EH (cell line): ENCODE data around the gene LRRN2.

ENCODE experiments used
- DNase-seq: peaks from one replicate; pipeline ENCODE4 v3.0.0-alpha.2; 2015; ENCODE audit warnings: low read depth

Gene LRRN2

GRCh38 chr1:204712708-204713430, 27.3 kb upstream of the LRRN2 start:
- DNase-seq: no peak

DNA sequence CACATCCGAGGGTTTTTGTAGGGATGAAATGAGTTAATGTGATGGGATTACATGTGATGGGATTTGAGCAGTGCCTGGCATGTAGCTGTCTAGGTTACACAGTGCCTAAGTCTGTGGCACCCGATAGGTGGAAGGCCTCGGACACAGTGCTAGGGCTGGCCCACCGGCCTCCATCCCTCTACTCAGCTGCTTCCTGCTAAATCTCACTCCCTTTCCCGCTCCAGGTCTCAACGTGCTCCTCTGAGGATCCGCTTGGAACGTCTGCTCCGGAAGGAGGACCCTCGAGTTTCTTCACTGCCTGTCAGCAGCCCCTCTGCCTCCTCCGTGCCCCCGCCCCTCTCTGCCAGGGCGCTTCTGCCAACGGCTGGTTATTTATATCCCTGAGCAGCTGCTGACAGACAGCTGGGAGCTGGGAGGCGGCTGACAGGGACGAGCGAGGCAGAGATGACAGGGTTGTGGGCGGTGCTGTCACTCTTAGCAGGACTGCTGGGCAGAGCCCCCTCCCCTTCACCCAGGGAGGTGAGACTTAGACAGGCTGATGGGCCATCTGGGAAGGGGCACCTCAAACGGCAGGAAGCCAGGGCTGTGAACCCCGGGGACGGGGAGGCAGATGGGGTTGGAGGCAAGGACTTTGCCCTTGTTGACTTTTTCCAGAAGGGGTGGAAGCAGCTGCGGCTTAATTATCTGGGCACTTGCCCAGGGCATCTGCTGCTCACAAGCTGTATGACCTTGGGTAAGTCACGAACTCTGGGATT, 26.6 kb upstream of the LRRN2 start:
- DNase-seq: no peak

GRCh38 chr1:204711103-204711946, 25.8 kb upstream of the LRRN2 start:
- DNase-seq: no peak

GRCh38 chr1:204709960-204710912, 24.7 kb upstream of the LRRN2 start:
- DNase-seq: no peak

DNA sequence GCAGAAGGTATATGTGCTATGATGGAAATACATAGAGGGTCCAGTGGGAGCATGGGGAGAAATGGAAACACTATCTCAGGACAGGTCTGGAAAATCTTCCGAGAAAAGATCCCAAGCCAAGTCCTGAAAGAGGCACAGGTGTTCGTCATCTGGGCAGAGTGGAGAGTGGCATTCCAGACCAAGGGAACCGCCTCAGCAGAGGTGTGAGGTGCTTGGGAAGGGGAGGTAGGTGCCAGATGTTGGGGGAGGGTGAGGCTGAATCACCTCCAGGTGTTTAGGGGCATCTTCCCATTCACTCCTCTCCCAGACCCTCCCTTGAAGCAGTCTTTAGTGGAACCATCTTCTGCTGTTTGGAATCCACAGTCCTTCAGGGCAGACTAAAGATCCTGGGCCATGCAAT, 23.5 kb upstream of the LRRN2 start:
- no peak for DNase-seq

DNA sequence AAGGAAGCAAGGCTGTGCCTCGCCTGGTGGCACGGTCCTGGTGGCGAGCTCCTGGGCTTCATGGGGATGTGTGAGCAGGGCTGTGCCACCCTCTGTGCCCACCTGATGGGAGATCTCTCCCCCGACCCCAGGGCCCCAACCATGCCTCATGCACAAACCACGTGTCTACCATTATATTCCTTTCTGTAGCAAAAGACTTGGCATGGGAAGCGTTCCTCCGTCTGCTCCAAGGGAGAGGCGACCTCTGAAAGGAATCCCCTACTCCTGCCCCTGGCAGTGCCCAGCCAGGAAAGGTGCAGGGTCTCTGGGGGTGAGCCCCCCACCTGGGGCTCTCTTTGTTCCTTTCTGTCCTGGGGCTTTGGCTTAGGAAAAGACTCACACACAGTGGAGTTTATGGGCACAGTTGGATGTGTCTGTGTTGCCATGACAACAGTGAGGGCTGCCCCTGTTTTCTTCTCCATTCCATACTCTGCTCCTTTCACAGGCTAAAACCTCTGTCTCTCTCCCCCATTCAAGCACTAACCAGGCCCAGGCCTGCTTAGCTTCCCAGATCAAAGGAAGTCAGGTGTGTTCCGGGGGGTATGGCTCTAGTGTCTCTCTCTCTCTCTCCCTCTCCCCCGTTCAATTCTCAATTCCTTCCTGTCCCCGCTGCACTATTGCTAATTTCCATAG, 21.4 kb upstream of the LRRN2 start:
- no peak for DNase-seq

DNA sequence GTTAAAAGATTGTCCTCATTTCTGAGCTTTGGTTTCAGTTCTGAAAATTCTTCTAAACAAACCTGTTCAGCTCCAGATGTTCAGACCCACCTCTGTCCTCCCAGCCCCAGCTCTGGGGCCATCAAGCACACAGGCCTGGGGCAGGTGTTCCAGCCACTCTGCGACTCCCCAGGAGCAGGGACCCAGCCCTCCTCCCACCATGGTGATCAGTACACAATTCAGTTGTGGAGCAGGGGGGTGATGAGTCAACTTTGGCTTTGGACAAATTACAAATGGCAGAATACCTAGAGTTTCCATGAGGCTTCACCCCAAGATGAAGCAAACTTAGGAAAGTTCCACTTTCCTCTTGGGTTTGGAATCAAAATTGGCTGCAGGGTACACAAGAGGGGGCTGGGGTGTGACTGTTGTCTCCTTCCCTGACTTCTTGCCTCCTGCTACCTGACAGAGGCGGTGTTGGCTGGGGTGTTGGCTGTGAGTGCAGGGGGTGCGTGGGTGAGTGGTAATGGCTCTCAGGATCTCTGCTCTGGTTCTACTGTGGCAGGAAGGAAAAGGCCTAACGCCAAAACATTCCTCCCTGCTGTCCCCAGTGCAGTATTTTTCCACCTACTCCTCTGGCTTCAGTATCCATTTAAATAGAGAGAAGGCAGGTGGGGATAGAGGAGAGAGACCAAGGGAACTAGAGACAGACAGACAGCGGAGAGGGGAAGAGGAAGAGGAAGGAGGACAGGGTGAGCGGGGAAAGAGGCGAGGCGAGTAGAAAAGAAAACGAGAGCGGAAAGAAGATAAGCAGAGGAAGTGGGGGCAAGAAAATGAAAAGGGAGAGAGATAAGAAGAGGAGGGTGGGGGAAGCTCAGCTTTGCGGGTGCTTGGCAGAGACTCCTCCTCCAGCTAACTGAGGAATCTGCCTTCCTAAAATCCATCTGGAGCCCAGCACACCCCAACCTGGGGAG, 20.6 kb upstream of the LRRN2 start:
- no peak for DNase-seq

DNA sequence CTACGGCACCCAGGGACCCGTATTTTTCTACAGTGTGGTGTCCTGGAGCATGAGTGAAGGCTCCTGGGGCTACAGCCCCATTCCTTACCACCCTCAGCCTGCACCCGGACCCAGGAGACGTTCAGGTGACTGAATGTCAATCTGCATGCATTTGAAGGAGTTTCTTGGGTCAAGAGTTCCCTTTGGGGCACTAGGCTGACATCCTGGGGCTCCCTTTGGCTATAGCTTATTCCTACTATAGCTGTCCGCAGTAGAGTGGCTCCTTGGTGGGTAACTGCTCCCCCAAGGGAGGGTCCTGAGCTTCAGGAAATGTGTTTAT, 19.9 kb upstream of the LRRN2 start:
- no peak for DNase-seq

DNA sequence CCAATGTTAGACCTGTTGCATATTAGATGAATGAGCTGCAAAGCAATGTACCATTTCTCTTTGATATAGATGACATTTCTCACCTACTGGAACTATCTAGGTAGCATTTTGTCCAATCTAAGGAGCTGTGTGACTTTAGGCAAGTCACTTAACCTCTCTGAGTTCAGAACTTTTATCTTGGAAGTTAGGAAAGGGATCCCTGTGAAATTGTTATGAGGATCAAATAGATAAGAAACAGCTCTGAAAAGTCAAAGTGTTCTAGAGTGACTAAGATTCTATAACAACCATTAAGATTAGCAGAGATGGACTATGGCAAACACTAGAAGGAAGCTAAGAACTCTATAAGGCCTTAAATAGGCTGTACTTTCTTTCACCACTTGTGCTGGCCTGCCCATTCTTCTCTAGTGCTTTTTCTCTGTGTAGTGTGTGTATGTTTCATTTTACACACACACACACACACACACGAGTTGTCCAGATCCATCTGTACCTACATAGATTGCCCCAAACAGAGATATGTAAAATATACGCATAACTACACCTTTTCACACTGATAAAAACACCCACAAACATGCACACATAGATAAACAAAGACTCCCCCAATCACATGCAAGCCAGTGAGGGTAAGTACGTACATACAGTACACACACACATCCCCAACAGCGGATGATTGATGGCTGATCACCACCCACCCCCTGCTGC, 19.4 kb upstream of the LRRN2 start:
- DNase-seq: no peak

DNA sequence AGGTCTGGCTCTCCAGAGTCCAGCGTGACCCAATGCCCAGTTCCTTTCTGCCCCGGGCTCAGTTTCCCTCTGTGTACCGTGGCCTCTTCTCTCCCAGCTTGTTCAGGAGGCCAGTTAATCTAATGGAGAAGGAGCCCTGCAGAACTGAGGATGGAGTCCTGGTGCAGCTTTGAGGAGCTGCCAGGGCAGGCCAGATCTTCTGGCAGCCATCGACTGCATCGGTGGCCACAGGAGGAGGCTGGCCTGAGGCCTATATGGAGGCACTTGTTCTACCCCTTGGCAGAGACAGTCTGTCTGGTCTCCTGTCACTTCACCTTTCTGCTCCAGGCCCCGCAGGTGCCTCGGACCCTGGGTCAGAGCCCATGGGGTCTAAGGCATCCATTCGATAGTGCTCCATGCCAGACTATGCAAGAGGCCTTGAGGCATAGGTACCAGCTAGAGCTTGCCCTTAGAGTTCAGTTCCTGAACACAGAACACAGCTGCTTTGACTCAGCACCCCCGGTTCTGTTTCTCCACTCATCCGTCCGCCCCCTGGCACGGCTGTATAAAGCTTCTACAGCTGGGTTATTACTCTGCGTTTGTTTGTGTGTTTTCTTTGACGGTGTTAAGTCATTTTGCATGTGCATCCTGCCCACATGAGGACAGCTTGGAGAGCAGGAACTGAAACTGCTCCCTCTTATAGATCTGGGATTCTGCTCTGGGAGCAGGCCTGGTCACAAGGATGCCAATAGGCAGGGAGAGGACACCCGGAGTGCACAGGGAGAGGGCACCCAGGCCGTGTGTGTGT, 18.5 kb upstream of the LRRN2 start:
- DNase-seq: no peak

- no peak for DNase-seq
Measured at GRCh38 chr1:204703268-204703664, 17.7 kb upstream of the LRRN2 start.

DNA sequence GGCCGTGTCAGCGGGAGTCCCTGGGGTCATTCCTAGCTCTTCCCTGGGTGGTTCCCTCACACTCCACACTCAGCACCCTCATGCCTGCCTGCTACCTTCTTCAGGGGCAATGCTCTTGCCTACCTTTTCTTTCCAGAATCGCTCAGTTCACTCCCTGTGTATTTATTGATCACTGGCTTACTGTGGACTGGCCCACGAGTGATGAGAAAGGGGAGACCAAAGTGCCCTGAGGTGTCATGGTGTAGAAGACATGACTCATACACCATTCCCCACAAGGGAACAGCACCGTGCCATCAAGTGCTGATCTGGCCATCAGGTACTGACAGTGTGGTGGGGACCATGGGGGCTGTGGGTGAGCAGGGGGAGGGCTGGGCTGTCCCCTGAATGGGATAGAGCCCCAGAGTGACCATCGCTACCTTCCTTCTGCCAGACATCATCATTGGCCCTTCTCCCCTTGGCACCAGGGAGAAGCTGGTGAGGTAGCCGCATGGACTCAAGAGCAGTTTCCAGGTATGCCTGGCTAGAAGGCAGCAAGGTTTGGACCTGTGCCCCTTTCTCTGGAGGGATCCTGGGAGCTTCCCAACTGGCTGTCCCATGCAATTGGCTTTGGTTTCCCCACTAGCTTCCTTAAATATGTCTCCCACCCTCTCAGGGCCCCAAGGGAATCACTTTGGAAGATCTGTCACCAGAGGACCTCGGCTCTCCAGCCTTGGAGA, 17.2 kb upstream of the LRRN2 start:
- DNase-seq: no peak

GRCh38 chr1:204701229-204701628, 15.7 kb upstream of the LRRN2 start:
- DNase-seq: no peak

- no peak for DNase-seq
Measured at GRCh38 chr1:204697893-204698292, 12.4 kb upstream of the LRRN2 start.

- DNase-seq: no peak
Measured at GRCh38 chr1:204696606-204697005, 11.1 kb upstream of the LRRN2 start.

DNA sequence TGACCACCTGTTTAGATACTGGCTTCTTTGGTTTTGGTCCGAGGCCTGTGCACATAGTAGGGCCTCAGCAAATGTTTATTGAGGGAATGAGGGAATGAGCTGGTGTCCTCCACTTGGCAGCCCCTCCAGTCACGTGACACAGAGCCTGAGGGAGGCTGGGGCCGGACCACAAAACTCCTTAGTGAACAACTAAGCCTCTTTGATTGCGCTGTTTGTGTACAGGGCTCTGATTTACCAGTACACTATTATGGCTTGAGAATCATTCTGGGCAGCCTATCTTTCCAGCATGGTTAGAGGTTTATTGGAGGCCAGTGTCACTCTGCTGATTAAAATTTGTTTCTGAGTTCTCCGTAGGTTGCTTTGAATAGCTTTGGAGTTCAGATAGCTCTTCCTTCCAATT, 10.2 kb upstream of the LRRN2 start:
- DNase-seq: no peak

DNA sequence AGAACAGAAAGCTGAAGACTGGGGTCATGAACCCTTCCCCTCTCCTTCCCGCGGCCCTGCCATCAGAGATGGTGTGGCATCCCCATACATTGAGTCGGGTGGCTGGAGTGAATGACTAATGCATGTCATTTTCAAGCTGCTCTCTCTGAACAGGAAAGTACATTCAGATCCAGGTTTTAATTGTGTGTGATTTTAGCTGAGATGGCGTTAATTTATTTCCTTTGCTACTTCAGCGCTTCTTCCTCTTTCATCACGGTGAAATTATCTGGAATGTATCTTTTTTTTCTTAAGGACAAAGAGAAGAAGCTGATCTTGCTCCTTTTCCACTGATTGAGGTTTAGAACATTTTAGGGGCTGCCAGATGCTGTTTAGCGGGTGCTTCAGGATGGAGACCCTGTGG, 8.6 kb upstream of the LRRN2 start:
- DNase-seq: no peak

- DNase-seq: no peak
Measured at GRCh38 chr1:204692841-204693356, 7.4 kb upstream of the LRRN2 start.
